H1 (cell line): ENCODE results near the gene TPMT. TPM values are rescaled to one million over a fixed set of nuclear protein-coding genes. Genes with fewer than 3 reads are reported as not detected.

Source experiments
- CTCF ChIA-PET: fragments of 300-600 bp; sonication (Branson Sonifier 250); formaldehyde crosslinking; loops from one replicate; lab custom pipeline; 2021; ENCODE audit not compliant: partially characterized antibody; lab: Charles Lee
- POLR2A ChIA-PET: fragments of 300-600 bp; sonication (Branson Sonifier 250); formaldehyde crosslinking; loops from one replicate; lab custom pipeline; 2021; ENCODE audit warnings: inconsistent platforms; ENCODE audit not compliant: partially characterized antibody; lab: Charles Lee
- DNase-seq, 2 experiments: peaks; one replicate each; pipeline versions ENCODE4 v3.0.0 to v3.0.0-alpha.2; 2010 to 2022; ENCODE audit warnings: low spot score in 2 of 2, low read depth in 1 of 2, mixed read lengths in 1 of 2
- FAIRE-seq: peaks from 2 replicates; lab custom pipeline; 2011; peaks lifted over from hg19 to GRCh38; lab: Jason Lieb, UNC
- H2AFZ ChIP-seq: 2 replicates; pipeline ENCODE4 v1.8.1; 2012; ENCODE audit warnings: low read length, inconsistent platforms
- H2AK5ac ChIP-seq: 2 replicates; pipeline ENCODE4 v1.6.1; 2013; ENCODE audit warnings: low read depth, low read length
- H2BK120ac ChIP-seq: replicated peaks from 2 replicates; pipeline ENCODE3; 2013; ENCODE audit warnings: low read depth, low read length, inconsistent platforms
- H2BK12ac ChIP-seq: 2 replicates; pipeline ENCODE4 v1.6.1; 2013; ENCODE audit warnings: low read depth, low read length
- H2BK15ac ChIP-seq: 2 replicates; pipeline ENCODE4 v1.6.1; 2013; ENCODE audit warnings: low read length
- H2BK20ac ChIP-seq: 2 replicates; pipeline ENCODE4 v1.6.1; 2013; ENCODE audit warnings: low read length
- H2BK5ac ChIP-seq: 2 replicates; pipeline ENCODE4 v1.6.1; 2013; ENCODE audit warnings: low read depth, low read length
- H3K14ac ChIP-seq: 2 replicates; pipeline ENCODE4 v1.6.1; 2013; ENCODE audit warnings: inconsistent platforms; ENCODE audit not compliant: insufficient read length
- H3K18ac ChIP-seq: 2 replicates; pipeline ENCODE4 v1.6.1; 2013; ENCODE audit warnings: low read length; ENCODE audit errors: extremely low read depth
- H3K23ac ChIP-seq: 2 replicates; pipeline ENCODE4 v1.6.1; 2013; ENCODE audit warnings: inconsistent platforms; ENCODE audit not compliant: insufficient read length
- H3K23me2 ChIP-seq: 2 replicates; pipeline ENCODE4 v1.6.1; 2013; ENCODE audit warnings: low read depth, low read length
- H3K27ac ChIP-seq: 2 replicates; pipeline ENCODE4 v1.6.1; 2011; ENCODE audit warnings: low read depth, low read length, inconsistent platforms
- H3K27me3 ChIP-seq, 4 experiments: replicated peaks in 1 of 4; 1 replicate in 1 of 4; 2 replicates in 3 of 4; pipeline versions ENCODE4 v1.6.1 to v1.8.1; 2011 to 2013; ENCODE audit warnings: low read length in 3 of 4, mild to moderate bottlenecking in 3 of 4, inconsistent platforms in 2 of 4, mixed read lengths in 2 of 4, moderate library complexity in 1 of 4; ENCODE audit not compliant: control insufficient read depth in 3 of 4, insufficient read depth in 3 of 4; ENCODE audit errors: extremely low read depth in 1 of 4
- H3K36me3 ChIP-seq, 4 experiments: 2 replicates each; pipeline versions ENCODE4 v1.6.1 to v1.8.1; 2011 to 2013; ENCODE audit warnings: mild to moderate bottlenecking in 4 of 4, low read length in 3 of 4, moderate library complexity in 2 of 4, control low read depth in 1 of 4, inconsistent platforms in 1 of 4; ENCODE audit not compliant: insufficient read depth in 4 of 4, control insufficient read depth in 2 of 4
- H3K4ac ChIP-seq: replicated peaks from 2 replicates; pipeline ENCODE3; 2013; ENCODE audit warnings: low read length, low read depth, mixed read lengths, inconsistent platforms; ENCODE audit not compliant: insufficient read length
- H3K4me1 ChIP-seq, 4 experiments: replicated peaks in 1 of 4; 1 replicate in 1 of 4; 2 replicates in 3 of 4; pipeline versions ENCODE4 v1.6.1 to v1.8.1; 2011 to 2013; ENCODE audit warnings: low read length in 3 of 4, inconsistent platforms in 2 of 4, mixed read lengths in 1 of 4; ENCODE audit not compliant: insufficient read depth in 4 of 4, control insufficient read depth in 3 of 4
- H3K4me2 ChIP-seq, 2 experiments: 2 replicates each; pipeline versions ENCODE4 v1.6.1 to v1.8.1; 2011 to 2013; ENCODE audit warnings: low read depth in 2 of 2, low read length in 2 of 2, control low read depth in 1 of 2, inconsistent platforms in 1 of 2, mild to moderate bottlenecking in 1 of 2; ENCODE audit not compliant: insufficient read depth in 1 of 2
- H3K4me3 ChIP-seq, 4 experiments: fragments of 200-600, 300-600 bp in 1 of 4; sonication (generic), shearing (Covaris generic), sonication (Bioruptor Twin) in 1 of 4; 2 replicates each; pipeline versions ENCODE4 v1.5.1 to v1.8.1; 2011 to 2016; ENCODE audit warnings: low read length in 4 of 4, low read depth in 3 of 4, control low read depth in 2 of 4, inconsistent platforms in 2 of 4, mild to moderate bottlenecking in 2 of 4, mixed read lengths in 1 of 4, moderate library complexity in 1 of 4; ENCODE audit not compliant: insufficient read depth in 2 of 4; ENCODE audit errors: extremely low read depth in 1 of 4
- H3K56ac ChIP-seq: replicated peaks from 2 replicates; pipeline ENCODE3; 2013; ENCODE audit warnings: low read depth, mild to moderate bottlenecking, mixed read lengths, low read length, inconsistent platforms; ENCODE audit not compliant: insufficient read length
- H3K79me1 ChIP-seq: 2 replicates; pipeline ENCODE4 v1.6.1; 2013; ENCODE audit warnings: low read depth, low read length, control low read depth
- H3K79me2 ChIP-seq, 2 experiments: 2 replicates each; pipeline versions ENCODE4 v1.6.1 to v1.8.1; 2012 to 2013; ENCODE audit warnings: low read length in 2 of 2, mild to moderate bottlenecking in 2 of 2, inconsistent platforms in 1 of 2; ENCODE audit not compliant: insufficient read depth in 2 of 2, control insufficient read depth in 1 of 2
- H3K9ac ChIP-seq, 4 experiments: replicated peaks in 1 of 4; 1 replicate in 1 of 4; 2 replicates in 3 of 4; pipeline versions ENCODE4 v1.6.1 to v1.8.1; 2011 to 2013; ENCODE audit warnings: low read depth in 3 of 4, low read length in 3 of 4, control low read depth in 2 of 4, mild to moderate bottlenecking in 2 of 4, moderate library complexity in 2 of 4, inconsistent platforms in 1 of 4; ENCODE audit errors: extremely low read depth in 1 of 4
- H3K9me3 ChIP-seq, 2 experiments: 2 replicates each; pipeline versions ENCODE4 v1.6.1 to v1.8.1; 2012 to 2013; ENCODE audit warnings: mild to moderate bottlenecking in 2 of 2, moderate library complexity in 2 of 2, control low read depth in 1 of 2, inconsistent platforms in 1 of 2, low read depth in 1 of 2, low read length in 1 of 2, mixed read lengths in 1 of 2; ENCODE audit not compliant: insufficient read depth in 2 of 2
- H4K20me1 ChIP-seq, 2 experiments: replicated peaks in 1 of 2; 2 replicates each; pipeline versions ENCODE3 to v1.8.1; 2011 to 2013; ENCODE audit warnings: inconsistent platforms in 2 of 2, low read length in 2 of 2, mild to moderate bottlenecking in 1 of 2; ENCODE audit not compliant: insufficient read depth in 2 of 2, control insufficient read depth in 1 of 2
- H4K5ac ChIP-seq: 2 replicates; pipeline ENCODE4 v1.6.1; 2013; ENCODE audit warnings: low read length, low read depth, mixed read lengths, inconsistent platforms; ENCODE audit not compliant: insufficient read length
- H4K8ac ChIP-seq: 2 replicates; pipeline ENCODE4 v1.8.0; 2013; ENCODE audit warnings: mild to moderate bottlenecking, moderate library complexity, low read length, inconsistent platforms; ENCODE audit not compliant: insufficient read depth; ENCODE audit errors: extremely low read depth
- H4K91ac ChIP-seq: replicated peaks from 2 replicates; pipeline ENCODE3; 2013; ENCODE audit warnings: low read length, mixed read lengths, inconsistent platforms; ENCODE audit not compliant: insufficient read length
- BCL11A ChIP-seq, 2 experiments: IDR thresholded peaks; one replicate each; pipeline ENCODE4 v1.6.1; 2011; ENCODE audit warnings: low read depth in 2 of 2, low read length in 2 of 2, mild to moderate bottlenecking in 2 of 2
- EGR1 ChIP-seq: IDR thresholded peaks from 2 replicates; pipeline ENCODE4 v1.6.1; 2011; ENCODE audit warnings: low read depth, low read length, borderline replicate concordance
- EP300 ChIP-seq, 2 experiments: IDR thresholded peaks; 1 replicate in 1 of 2; 2 replicates in 1 of 2; pipeline ENCODE4 v1.6.1; 2011 to 2012; ENCODE audit warnings: low read depth in 2 of 2, low read length in 2 of 2, mild to moderate bottlenecking in 2 of 2, borderline replicate concordance in 1 of 2, inconsistent platforms in 1 of 2, moderate library complexity in 1 of 2
- KDM4A ChIP-seq: IDR thresholded peaks from one replicate; pipeline ENCODE4 v1.7.1; 2012; ENCODE audit warnings: low read depth, mild to moderate bottlenecking, moderate library complexity, low read length, inconsistent platforms; ENCODE audit not compliant: severe bottlenecking
- NRF1 ChIP-seq: IDR thresholded peaks from 2 replicates; pipeline ENCODE4 v1.6.1; 2011; ENCODE audit warnings: mild to moderate bottlenecking, low read depth, low read length, improper control_type of control experiment
- RNF2 ChIP-seq: fragments of 200-900, 300-1000 bp; sonication (generic); IDR thresholded peaks from 2 replicates; pipeline ENCODE4 v1.7.1; 2016; ENCODE audit warnings: borderline replicate concordance, low read depth, mild to moderate bottlenecking, antibody characterized with exemption, low read length; ENCODE audit not compliant: poor library complexity, severe bottlenecking; ENCODE audit errors: missing control alignments
- SP2 ChIP-seq: IDR thresholded peaks from 2 replicates; pipeline ENCODE4 v1.6.1; 2012; ENCODE audit warnings: mild to moderate bottlenecking, low read length, inconsistent platforms
- YY1 ChIP-seq: IDR thresholded peaks from 2 replicates; pipeline ENCODE4 v1.6.1; 2011; ENCODE audit warnings: low read depth, mild to moderate bottlenecking, low read length
- WGBS, 2 experiments: shearing (Covaris generic) in 1 of 2; methylation state at CpG; one replicate each; pipeline versions ENCODE4 v1.1.6 to v1.1.7; 2013 to 2015; ENCODE audit warnings: low lambda C conversion rate in 2 of 2, mixed read lengths in 2 of 2, inconsistent platforms in 1 of 2, low coverage in 1 of 2, missing lambda C conversion rate in 1 of 2; ENCODE audit not compliant: insufficient replicate concordance in 2 of 2, insufficient coverage in 1 of 2, insufficient read length in 1 of 2; ENCODE audit errors: extremely low coverage in 1 of 2, missing lambda C conversion rate in 1 of 2; 5-methylcytosine and 5-hydroxymethylcytosine counted together
- polyA plus RNA-seq, 7 experiments: library from polyadenylated mRNA; depleted of rRNA in 3 of 7; stranded (reverse) in 5 of 7; unstranded in 2 of 7; fragments of >200 nt in 5 of 7; fragments of 200-250 nt in 2 of 7; gene quantifications; 1 replicate in 5 of 7; 2 replicates in 1 of 7; 4 replicates in 1 of 7; pipeline versions ENCODE4 v1.2.1 to v1.2.3, GENCODE V29; 2011 to 2013; ENCODE audit warnings: missing spikeins in 2 of 7, mixed read lengths in 2 of 7
- total RNA-seq: library from RNA; stranded (reverse); fragmentation: NEBNext Ultra II Directional; extraction: Animal tissue kit (Norgen Biotek cat#: 25700); gene quantifications from 2 replicates; pipeline ENCODE4 v1.2.1, GENCODE V29; 2021
- TF ChIP-seq, protein P1 (sequence below): IDR thresholded peaks from 2 replicates; pipeline ENCODE4 v1.6.1; 2012; ENCODE audit warnings: low read length, inconsistent platforms

The TPMT gene
- total and polyA plus RNA-seq, 2 of the 8 experiments (the other 6 are each of a cell fraction or from before 2014, with no cell fraction given) = 12.3 to 17.2 TPM

- no peak overlapping the region for H3K14ac ChIP-seq
- H2BK15ac ChIP-seq = no peak overlapping the region
- no peak overlapping the region for H2BK5ac ChIP-seq
- 0 out of 7 replicates have a peak, but pooled peaks cover 0 to 2% (median 0%) of the 10 kb centered on the region in 4 experiments for H3K4me1 ChIP-seq
- peaks cover 0 to 2% of the 10 kb centered on the region in 2 experiments for H4K20me1 ChIP-seq
- no peak overlapping the region for H3K9ac ChIP-seq
- H3K27ac ChIP-seq = no peak overlapping the region
- FAIRE-seq = no peak
- no peak for DNase-seq
- H3K9me3 ChIP-seq = no peaks in the 10 kb centered on the region
- WGBS, 2 experiments = 100% methylated on average over 1 of the region's 1 CpG; no CpG with 5 or more reads in 1 of the 2 experiments
- TF ChIP-seq EP300 (IDR thresholded peaks at IDR 0.05; ENCODE audit: borderline replicate concordance in 1 of 2, low read depth in 2 of 2, low read length in 2 of 2) (no peak), YY1 (no peak), BCL11A (IDR thresholded peaks at IDR 0.05; ENCODE audit: low read depth in 2 of 2, low read length in 2 of 2) (no peak), RNF2 (no peak), SP2 (no peak), KDM4A (no peak), EGR1 (no peak), NRF1 (no peak)
- TF ChIP-seq, protein P1, sequence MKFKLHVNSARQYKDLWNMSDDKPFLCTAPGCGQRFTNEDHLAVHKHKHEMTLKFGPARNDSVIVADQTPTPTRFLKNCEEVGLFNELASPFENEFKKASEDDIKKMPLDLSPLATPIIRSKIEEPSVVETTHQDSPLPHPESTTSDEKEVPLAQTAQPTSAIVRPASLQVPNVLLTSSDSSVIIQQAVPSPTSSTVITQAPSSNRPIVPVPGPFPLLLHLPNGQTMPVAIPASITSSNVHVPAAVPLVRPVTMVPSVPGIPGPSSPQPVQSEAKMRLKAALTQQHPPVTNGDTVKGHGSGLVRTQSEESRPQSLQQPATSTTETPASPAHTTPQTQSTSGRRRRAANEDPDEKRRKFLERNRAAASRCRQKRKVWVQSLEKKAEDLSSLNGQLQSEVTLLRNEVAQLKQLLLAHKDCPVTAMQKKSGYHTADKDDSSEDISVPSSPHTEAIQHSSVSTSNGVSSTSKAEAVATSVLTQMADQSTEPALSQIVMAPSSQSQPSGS = no peak
- no peak overlapping the region for H2BK12ac ChIP-seq
- H4K8ac ChIP-seq = no peak overlapping the region
- H3K23me2 ChIP-seq = peaks cover 1% of the 10 kb centered on the region; the same call in 1 of the 2 replicates
- CTCF ChIA-PET = no interaction called here
- no peak overlapping the region for H3K4me2 ChIP-seq
- H2AK5ac ChIP-seq = no peak overlapping the region
- H3K27me3 ChIP-seq = no peaks in the 10 kb centered on the region
- H3K4me3 ChIP-seq = no peak overlapping the region
- no peak overlapping the region for H2AFZ ChIP-seq
- no peak overlapping the region for H2BK20ac ChIP-seq
- no peak overlapping the region for H3K56ac ChIP-seq
- H3K36me3 ChIP-seq = peaks cover 3 to 16% (median 10%) of the 10 kb centered on the region in 4 experiments; a peak in 6 of 8 replicates
- H3K79me2 ChIP-seq = no peaks in the 10 kb centered on the region
- no peaks in the 10 kb centered on the region for H3K79me1 ChIP-seq
- POLR2A ChIA-PET = interaction anchor here (1.2 kb wide), 1 partner anchor 11 kb away, joined by 4 read pairs; no protein-coding TSS in a partner anchor
- H2BK120ac ChIP-seq = no peak overlapping the region
- no peak overlapping the region for H3K4ac ChIP-seq
- H3K23ac ChIP-seq = no peak overlapping the region
- H4K5ac ChIP-seq = no peak overlapping the region
- H4K91ac ChIP-seq = no peak overlapping the region
- no peak overlapping the region for H3K18ac ChIP-seq
These were observed 6.0 kb upstream of the TPMT start for GRCh38 chr6:18160911-18161310.
